GM23338 (cell line): Measurements from ENCODE around the gene MICALL2. TPM values are rescaled to one million over a fixed set of nuclear protein-coding genes. Genes with fewer than 3 reads are reported as not detected.
"Not testable (repeated sequence)": the region's sequence is repeated elsewhere in the genome, so short reads cannot be mapped to it uniquely, and the experiment has no call there.

Experiments
- ATAC-seq: fragments of 200-7000 bp; cut with Tn5 transposase; 3 replicates; pipeline ENCODE4 v1.9.1; 2020
- DNase-seq: peaks from one replicate; pipeline ENCODE4 v3.0.0-alpha.2; 2015; ENCODE audit warnings: low spot score
- H2AFZ ChIP-seq: fragments of 200-600 bp; sonication (generic); 2 replicates; pipeline ENCODE4 v1.8.0; 2016; ENCODE audit warnings: antibody characterized with exemption, mild to moderate bottlenecking, moderate library complexity
- H3F3A ChIP-seq: fragments of 200-600 bp; sonication (generic); replicated peaks from 2 replicates; pipeline ENCODE4 v1.8.0; 2017; ENCODE audit warnings: antibody characterized with exemption, mixed run types, low read depth
- H3K27ac ChIP-seq: fragments of 200-600 bp; sonication (generic); 2 replicates; pipeline ENCODE4 v1.6.1; 2016; ENCODE audit warnings: low read depth
- H3K27me3 ChIP-seq: fragments of 200-600 bp; sonication (generic); 2 replicates; pipeline ENCODE4 v1.8.0; 2016; ENCODE audit warnings: mild to moderate bottlenecking, mixed run types, moderate library complexity; ENCODE audit not compliant: insufficient read depth
- H3K36me3 ChIP-seq: fragments of 200-600 bp; sonication (generic); 2 replicates; pipeline ENCODE4 v1.8.0; 2016; ENCODE audit warnings: mild to moderate bottlenecking; ENCODE audit not compliant: insufficient read depth
- H3K4me1 ChIP-seq: fragments of 200-600 bp; sonication (generic); 2 replicates; pipeline ENCODE4 v1.8.0; 2016; ENCODE audit warnings: mild to moderate bottlenecking, moderate library complexity; ENCODE audit not compliant: insufficient read depth
- H3K4me2 ChIP-seq: fragments of 200-600 bp; sonication (generic); 2 replicates; pipeline ENCODE4 v1.7.1; 2017; ENCODE audit warnings: mixed run types
- H3K4me3 ChIP-seq: fragments of 200-600 bp; sonication (generic); 2 replicates; pipeline ENCODE4 v1.6.1; 2016; ENCODE audit warnings: mixed run types
- H3K79me2 ChIP-seq: fragments of 200-600 bp; sonication (generic); replicated peaks from 2 replicates; pipeline ENCODE4 v1.8.0; 2017; ENCODE audit warnings: mild to moderate bottlenecking; ENCODE audit not compliant: insufficient read depth
- H3K9me2 ChIP-seq: fragments of 200-600 bp; sonication (generic); 2 replicates; pipeline ENCODE4 v1.8.0; 2017; ENCODE audit not compliant: insufficient read depth
- H4K20me1 ChIP-seq: fragments of 200-600 bp; sonication (generic); replicated peaks from 2 replicates; pipeline ENCODE4 v1.8.0; 2017; ENCODE audit warnings: mild to moderate bottlenecking; ENCODE audit not compliant: insufficient read depth
- H3K27ac Mint-ChIP-seq: 2 replicates; pipeline ENCODE4 v1.8.0; 2020; ENCODE audit warnings: inconsistent platforms, mild to moderate bottlenecking, moderate library complexity, mixed read lengths
- H3K27me3 Mint-ChIP-seq: 3 replicates; pipeline ENCODE4 v1.8.0; 2022; ENCODE audit warnings: low read depth, mild to moderate bottlenecking, moderate library complexity, mixed read lengths, inconsistent platforms; ENCODE audit not compliant: insufficient read depth, poor library complexity
- H3K36me3 Mint-ChIP-seq: 3 replicates; pipeline ENCODE4 v1.8.0; 2021; ENCODE audit warnings: low read depth, mild to moderate bottlenecking, inconsistent platforms, moderate library complexity, mixed read lengths
- H3K4me1 Mint-ChIP-seq: 3 replicates; pipeline ENCODE4 v1.8.0; 2020; ENCODE audit warnings: mild to moderate bottlenecking, inconsistent platforms, mixed read lengths
- H3K4me3 Mint-ChIP-seq: 3 replicates; pipeline ENCODE4 v1.8.0; 2021; ENCODE audit warnings: moderate library complexity, mild to moderate bottlenecking, inconsistent platforms, mixed read lengths
- H3K9me3 Mint-ChIP-seq: 3 replicates; pipeline ENCODE4 v1.8.0; 2020; ENCODE audit warnings: moderate library complexity, mild to moderate bottlenecking, inconsistent platforms, mixed read lengths
- CREB1 ChIP-seq: fragments of 250-450 bp; sonication (Bioruptor Pico); IDR thresholded peaks from 2 replicates; pipeline ENCODE4 v1.5.0; 2020; ENCODE audit warnings: low read depth, mild to moderate bottlenecking, moderate library complexity
- EZH2 ChIP-seq: fragments of 200-600 bp; sonication (generic); IDR thresholded peaks from one replicate; pipeline ENCODE4 v1.8.0; 2017; ENCODE audit warnings: antibody characterized with exemption, mild to moderate bottlenecking, low read depth; ENCODE audit not compliant: unreplicated experiment
- EZH2phosphoT487 ChIP-seq: fragments of 200-600 bp; sonication (generic); IDR thresholded peaks from one replicate; pipeline ENCODE4 v1.8.1; 2018; ENCODE audit warnings: antibody characterized with exemption; ENCODE audit not compliant: unreplicated experiment
- NANOG ChIP-seq: IDR thresholded peaks from 2 replicates; pipeline ENCODE4 v1.6.1; 2016; ENCODE audit warnings: antibody characterized with exemption, borderline replicate concordance
- POLR2AphosphoS5 ChIP-seq: IDR thresholded peaks from 2 replicates; pipeline ENCODE4 v1.6.1; 2016; ENCODE audit warnings: antibody characterized with exemption, low read depth
- STAT1 ChIP-seq: IDR thresholded peaks from one replicate; pipeline ENCODE4 v1.6.1; 2016; ENCODE audit warnings: antibody characterized with exemption; ENCODE audit not compliant: unreplicated experiment
- ZNF114 ChIP-seq: fragments of 250-450 bp; sonication (Bioruptor Pico); IDR thresholded peaks from 2 replicates; pipeline ENCODE4 v1.5.0; 2020; ENCODE audit warnings: mild to moderate bottlenecking, moderate library complexity
- ZNF331 ChIP-seq: fragments of 250-450 bp; sonication (Bioruptor Pico); IDR thresholded peaks from 2 replicates; pipeline ENCODE4 v1.5.0; 2020; ENCODE audit warnings: low read depth, mild to moderate bottlenecking, moderate library complexity
- polyA plus RNA-seq: library from polyadenylated mRNA; unstranded; fragments of >200 nt; fragmentation: Nextera tagmentation; extraction: Ambion mirVana; gene quantifications from 2 replicates; pipeline ENCODE4 v1.2.1, GENCODE V29; 2016
- total RNA-seq: library from RNA; depleted of rRNA; stranded (reverse); fragments of >200 nt; shearing (Covaris generic); gene quantifications from 2 replicates; pipeline ENCODE4 v1.2.3, GENCODE V29; 2014
- TF ChIP-seq, protein P1 (sequence below): IDR thresholded peaks from one replicate; pipeline ENCODE4 v1.6.1; 2018; ENCODE audit warnings: antibody characterized with exemption; ENCODE audit not compliant: unreplicated experiment
- TF ChIP-seq, protein P2 (sequence below): IDR thresholded peaks from 2 replicates; pipeline ENCODE4 v1.6.1; 2016; ENCODE audit warnings: antibody characterized with exemption
- TF ChIP-seq, protein P3 (sequence below), 2 experiments: fragments of 200-600 bp in 1 of 2; sonication (generic) in 1 of 2; conservative IDR thresholded peaks; 2 replicates each; pipeline versions ENCODE4 v1.5.1 to v1.6.1; 2016 to 2017; ENCODE audit warnings: antibody characterized with exemption in 2 of 2, low read depth in 2 of 2, mild to moderate bottlenecking in 2 of 2, moderate library complexity in 1 of 2

The MICALL2 gene
- total and polyA plus RNA-seq, 2 experiments from 2014 or later: 7.0 to 13.0 TPM

DNA sequence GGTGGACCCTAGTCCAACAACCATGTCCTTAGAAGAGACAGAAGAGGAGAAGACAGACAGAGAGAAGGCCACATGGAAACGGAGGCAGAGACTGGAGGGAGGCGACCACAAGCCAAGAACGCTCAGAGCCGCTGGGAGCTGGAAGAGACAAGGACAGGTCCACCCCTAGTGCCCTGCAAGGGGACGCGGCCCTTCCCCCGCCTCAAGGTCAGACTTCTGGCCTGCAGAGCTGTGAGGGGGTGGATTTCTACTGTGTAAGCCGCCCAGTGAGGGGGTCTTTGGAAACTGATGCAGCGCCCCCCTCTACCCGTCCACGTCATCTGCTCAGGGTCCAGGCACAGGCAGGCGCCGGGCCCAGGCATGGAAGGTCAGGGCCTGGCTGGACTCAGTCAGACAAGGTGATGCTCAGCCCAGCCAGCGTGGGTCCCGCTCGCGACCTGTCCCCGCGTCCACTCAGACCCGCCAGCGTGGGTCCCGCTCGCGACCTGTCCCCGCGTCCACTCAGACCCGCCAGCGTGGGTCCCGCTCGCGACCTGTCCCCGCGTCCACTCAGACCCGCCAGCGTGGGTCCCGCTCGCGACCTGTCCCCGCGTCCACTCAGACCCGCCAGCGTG, 15.6 kb downstream of the MICALL2 start:
- not testable (repeated sequence) for H3K36me3 Mint-ChIP-seq, H2AFZ ChIP-seq, H3K27me3 ChIP-seq, H3K36me3 ChIP-seq, H3K27ac ChIP-seq, H3K4me1 Mint-ChIP-seq, H3K4me3 Mint-ChIP-seq, H3K27me3 Mint-ChIP-seq, H4K20me1 ChIP-seq, ATAC-seq, DNase-seq, H3K79me2 ChIP-seq, H3K4me2 ChIP-seq, H3K9me3 Mint-ChIP-seq, H3K9me2 ChIP-seq, H3K4me1 ChIP-seq, H3F3A ChIP-seq, H3K4me3 ChIP-seq, H3K27ac Mint-ChIP-seq

DNA sequence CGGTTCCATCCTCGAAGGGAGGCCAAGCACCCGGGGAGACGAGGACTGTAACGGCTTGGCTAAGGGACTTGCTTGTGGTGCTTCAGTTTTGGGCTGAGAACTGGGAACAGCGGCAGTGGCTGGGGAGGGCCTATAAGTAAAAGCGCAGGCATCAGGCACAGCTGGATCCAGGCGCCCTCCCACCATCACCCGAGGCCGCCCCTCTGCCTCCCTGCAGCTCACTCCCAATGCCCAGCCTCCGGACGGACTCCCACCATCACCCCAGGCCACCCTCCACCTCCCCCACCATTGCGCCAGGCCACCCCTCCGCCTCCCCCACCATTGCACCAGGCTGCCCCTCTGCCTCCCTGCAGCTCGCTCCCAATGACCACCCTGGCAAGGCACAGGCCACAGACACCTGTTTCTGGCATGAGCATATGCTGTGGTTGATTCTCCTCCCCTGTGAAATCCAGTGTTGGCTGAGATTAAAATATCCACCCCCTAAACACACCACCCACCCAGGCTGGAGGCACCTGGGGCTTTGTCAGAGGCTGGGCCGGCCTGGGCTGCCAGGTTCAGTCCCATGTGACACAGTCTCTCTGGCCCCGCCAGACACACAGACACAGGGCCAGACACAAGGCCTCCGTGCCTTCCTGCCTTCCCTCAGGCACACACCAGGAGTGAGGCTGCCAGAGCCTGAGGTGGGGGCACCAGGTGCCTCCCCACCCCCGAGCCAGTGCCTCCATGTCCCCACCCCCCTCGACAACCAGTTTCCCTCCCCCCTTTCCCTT, 16.7 kb downstream of the MICALL2 start:
- ATAC-seq: no peak
- Histone ChIP-seq H3K27ac (no peak overlapping the region), H2AFZ (no peak overlapping the region)
- TF ChIP-seq EZH2phosphoT487 (no peak), ZNF331 (CRISPR knock-in tag) (no peak), NANOG (no peak), EZH2 (no peak), ZNF114 (no peak), CREB1 (CRISPR knock-in tag) (no peak), POLR2AphosphoS5 (no peak), STAT1 (no peak)
- TF ChIP-seq, protein P1, sequence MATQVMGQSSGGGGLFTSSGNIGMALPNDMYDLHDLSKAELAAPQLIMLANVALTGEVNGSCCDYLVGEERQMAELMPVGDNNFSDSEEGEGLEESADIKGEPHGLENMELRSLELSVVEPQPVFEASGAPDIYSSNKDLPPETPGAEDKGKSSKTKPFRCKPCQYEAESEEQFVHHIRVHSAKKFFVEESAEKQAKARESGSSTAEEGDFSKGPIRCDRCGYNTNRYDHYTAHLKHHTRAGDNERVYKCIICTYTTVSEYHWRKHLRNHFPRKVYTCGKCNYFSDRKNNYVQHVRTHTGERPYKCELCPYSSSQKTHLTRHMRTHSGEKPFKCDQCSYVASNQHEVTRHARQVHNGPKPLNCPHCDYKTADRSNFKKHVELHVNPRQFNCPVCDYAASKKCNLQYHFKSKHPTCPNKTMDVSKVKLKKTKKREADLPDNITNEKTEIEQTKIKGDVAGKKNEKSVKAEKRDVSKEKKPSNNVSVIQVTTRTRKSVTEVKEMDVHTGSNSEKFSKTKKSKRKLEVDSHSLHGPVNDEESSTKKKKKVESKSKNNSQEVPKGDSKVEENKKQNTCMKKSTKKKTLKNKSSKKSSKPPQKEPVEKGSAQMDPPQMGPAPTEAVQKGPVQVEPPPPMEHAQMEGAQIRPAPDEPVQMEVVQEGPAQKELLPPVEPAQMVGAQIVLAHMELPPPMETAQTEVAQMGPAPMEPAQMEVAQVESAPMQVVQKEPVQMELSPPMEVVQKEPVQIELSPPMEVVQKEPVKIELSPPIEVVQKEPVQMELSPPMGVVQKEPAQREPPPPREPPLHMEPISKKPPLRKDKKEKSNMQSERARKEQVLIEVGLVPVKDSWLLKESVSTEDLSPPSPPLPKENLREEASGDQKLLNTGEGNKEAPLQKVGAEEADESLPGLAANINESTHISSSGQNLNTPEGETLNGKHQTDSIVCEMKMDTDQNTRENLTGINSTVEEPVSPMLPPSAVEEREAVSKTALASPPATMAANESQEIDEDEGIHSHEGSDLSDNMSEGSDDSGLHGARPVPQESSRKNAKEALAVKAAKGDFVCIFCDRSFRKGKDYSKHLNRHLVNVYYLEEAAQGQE: no peak
- TF ChIP-seq, protein P2, sequence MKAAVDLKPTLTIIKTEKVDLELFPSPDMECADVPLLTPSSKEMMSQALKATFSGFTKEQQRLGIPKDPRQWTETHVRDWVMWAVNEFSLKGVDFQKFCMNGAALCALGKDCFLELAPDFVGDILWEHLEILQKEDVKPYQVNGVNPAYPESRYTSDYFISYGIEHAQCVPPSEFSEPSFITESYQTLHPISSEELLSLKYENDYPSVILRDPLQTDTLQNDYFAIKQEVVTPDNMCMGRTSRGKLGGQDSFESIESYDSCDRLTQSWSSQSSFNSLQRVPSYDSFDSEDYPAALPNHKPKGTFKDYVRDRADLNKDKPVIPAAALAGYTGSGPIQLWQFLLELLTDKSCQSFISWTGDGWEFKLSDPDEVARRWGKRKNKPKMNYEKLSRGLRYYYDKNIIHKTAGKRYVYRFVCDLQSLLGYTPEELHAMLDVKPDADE: no peak
- TF ChIP-seq, protein P3, sequence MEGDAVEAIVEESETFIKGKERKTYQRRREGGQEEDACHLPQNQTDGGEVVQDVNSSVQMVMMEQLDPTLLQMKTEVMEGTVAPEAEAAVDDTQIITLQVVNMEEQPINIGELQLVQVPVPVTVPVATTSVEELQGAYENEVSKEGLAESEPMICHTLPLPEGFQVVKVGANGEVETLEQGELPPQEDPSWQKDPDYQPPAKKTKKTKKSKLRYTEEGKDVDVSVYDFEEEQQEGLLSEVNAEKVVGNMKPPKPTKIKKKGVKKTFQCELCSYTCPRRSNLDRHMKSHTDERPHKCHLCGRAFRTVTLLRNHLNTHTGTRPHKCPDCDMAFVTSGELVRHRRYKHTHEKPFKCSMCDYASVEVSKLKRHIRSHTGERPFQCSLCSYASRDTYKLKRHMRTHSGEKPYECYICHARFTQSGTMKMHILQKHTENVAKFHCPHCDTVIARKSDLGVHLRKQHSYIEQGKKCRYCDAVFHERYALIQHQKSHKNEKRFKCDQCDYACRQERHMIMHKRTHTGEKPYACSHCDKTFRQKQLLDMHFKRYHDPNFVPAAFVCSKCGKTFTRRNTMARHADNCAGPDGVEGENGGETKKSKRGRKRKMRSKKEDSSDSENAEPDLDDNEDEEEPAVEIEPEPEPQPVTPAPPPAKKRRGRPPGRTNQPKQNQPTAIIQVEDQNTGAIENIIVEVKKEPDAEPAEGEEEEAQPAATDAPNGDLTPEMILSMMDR (conservative IDR thresholded peaks at IDR 0.05; ENCODE audit: low read depth in 2 of 2): no peak

More for the DNA sequence above, 16.7 kb downstream of the MICALL2 start:
- DNase-seq: no peak
- Histone ChIP-seq H3K79me2 (no peaks in the 10 kb centered on the region), H3F3A (peaks cover 7% of the 10 kb centered on the region; the same call in 1 of the 2 replicates), H3K9me2 (no peaks in the 10 kb centered on the region), H3K36me3 (no peaks in the 10 kb centered on the region), H3K4me2 (no peak overlapping the region), H3K4me1 (no peaks in the 10 kb centered on the region), H3K27me3 (no peaks in the 10 kb centered on the region), H4K20me1 (no peaks in the 10 kb centered on the region), H3K4me3 (no peak overlapping the region)
- H3K4me3 Mint-ChIP-seq: no peak overlapping the region
- H3K27ac Mint-ChIP-seq: peak overlapping the region; percentile 36; the same call in 1 of the 2 replicates
- no peaks in the 10 kb centered on the region; the same call in 1 of the 3 replicates for H3K9me3 Mint-ChIP-seq
- H3K27me3 Mint-ChIP-seq: peaks cover 4% of the 10 kb centered on the region
- no peaks in the 10 kb centered on the region for H3K36me3 Mint-ChIP-seq
- peaks cover 2% of the 10 kb centered on the region; the same call in 1 of the 3 replicates for H3K4me1 Mint-ChIP-seq
